Activated naive CD4-positive, alpha-beta T cell treated with Interleukin-2 at 50 U/mL for 16 hours (primary cell): ENCODE data around the gene VN1R5.

ENCODE experiments used
- DNase-seq: peaks from one replicate; pipeline ENCODE4 v3.0.0-alpha.2; 2020

Gene VN1R5

DNA sequence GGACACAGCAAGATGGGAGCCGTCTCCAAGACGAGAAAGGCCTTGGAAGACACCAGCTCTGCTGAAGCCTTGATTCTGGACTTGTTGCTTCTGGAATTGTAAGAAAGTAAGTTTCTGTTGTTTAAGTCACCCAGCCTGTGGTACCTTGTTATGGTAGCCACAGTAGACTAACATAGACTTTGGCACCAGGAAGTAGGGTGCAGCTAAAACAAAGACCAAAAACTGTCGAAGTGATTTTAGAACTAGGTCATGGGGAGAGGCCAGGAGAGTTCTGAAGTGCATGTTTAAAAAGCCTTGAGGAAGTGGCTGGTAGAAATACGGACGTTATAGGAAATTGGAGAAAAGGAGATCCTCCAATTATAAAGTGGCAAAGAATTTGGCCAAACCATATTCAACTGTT is 47.3 kb downstream of the VN1R5 start:
- DNase-seq, result no peak

DNA sequence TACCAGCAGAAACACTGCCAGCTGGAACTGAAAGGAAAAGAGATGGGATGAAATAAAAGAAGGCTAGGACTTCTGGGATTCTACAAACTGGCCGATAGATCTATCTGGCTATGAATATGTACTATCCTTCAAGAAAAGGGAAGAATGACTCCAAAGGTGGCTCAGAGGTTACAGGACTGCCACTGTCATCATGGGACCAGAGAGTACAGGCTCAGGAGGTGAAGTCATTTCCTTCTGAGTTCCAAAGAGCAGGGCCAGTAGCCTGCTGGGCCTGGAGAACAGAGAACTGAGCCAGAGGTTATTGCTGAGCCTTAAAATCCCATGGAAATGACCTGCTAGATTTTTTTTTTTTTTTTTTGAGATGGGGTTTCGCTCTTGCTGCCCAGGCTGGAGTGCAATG is 48.2 kb downstream of the VN1R5 start:
- DNase-seq, result no peak
